ENCODE measurements around the gene PCDHGA10. TPM values are rescaled to one million over a fixed set of nuclear protein-coding genes. Genes with fewer than 3 reads are reported as not detected.
A peak's percentile ranks its signal among the peaks of the same experiment; 100 is the strongest.
"Not testable (repeated sequence)": the region's sequence is repeated elsewhere in the genome, so short reads cannot be mapped to it uniquely, and the experiment has no call there.

PCDHGA10 gene
- total RNA-seq, 2 experiments from 2014 or later, result not detected

DNA sequence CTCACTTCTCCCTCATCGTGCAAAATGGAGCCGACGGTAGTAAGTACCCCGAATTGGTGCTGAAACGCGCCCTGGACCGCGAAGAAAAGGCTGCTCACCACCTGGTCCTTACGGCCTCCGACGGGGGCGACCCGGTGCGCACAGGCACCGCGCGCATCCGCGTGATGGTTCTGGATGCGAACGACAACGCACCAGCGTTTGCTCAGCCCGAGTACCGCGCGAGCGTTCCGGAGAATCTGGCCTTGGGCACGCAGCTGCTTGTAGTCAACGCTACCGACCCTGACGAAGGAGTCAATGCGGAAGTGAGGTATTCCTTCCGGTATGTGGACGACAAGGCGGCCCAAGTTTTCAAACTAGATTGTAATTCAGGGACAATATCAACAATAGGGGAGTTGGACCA lies 18.5 kb downstream of the PCDHGA10 start:
- DNase-seq (no peak), ATAC-seq (no peak)
- peaks cover 33% of the 10 kb centered on the region for H3K9me3 Mint-ChIP-seq (ENCODE audit: insufficient read depth)
- H3K27ac Mint-ChIP-seq, result no peak overlapping the region
- ChIA-PET POLR2A (no interaction called here), CTCF (interaction anchor here (0.8 to 3.0 kb wide), 20 partner anchors 9 to 133 kb away, joined by 3 to 26 read pairs (median 8); partner anchors contain the start of genes PCDHGA11, PCDHGA8 and PCDHGB5)
- H3K4me3 Mint-ChIP-seq, result peak overlapping the region; percentile 63
- H3K27me3 Mint-ChIP-seq (ENCODE audit: low read depth), result peaks cover 40% of the 10 kb centered on the region
- H3K4me1 Mint-ChIP-seq (ENCODE audit: low read depth), result peaks cover 18% of the 10 kb centered on the region
- H3K36me3 Mint-ChIP-seq (ENCODE audit: low read depth), result peaks cover 21% of the 10 kb centered on the region

DNA sequence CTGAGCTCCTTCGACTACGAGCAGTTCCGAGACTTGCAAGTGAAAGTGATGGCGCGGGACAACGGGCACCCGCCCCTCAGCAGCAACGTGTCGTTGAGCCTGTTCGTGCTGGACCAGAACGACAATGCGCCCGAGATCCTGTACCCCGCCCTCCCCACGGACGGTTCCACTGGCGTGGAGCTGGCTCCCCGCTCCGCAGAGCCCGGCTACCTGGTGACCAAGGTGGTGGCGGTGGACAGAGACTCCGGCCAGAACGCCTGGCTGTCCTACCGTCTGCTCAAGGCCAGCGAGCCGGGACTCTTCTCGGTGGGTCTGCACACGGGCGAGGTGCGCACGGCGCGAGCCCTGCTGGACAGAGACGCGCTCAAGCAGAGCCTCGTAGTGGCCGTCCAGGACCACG lies 19.5 kb downstream of the PCDHGA10 start:
- Mint-ChIP-seq H3K27me3 (ENCODE audit: low read depth) (peaks cover 33% of the 10 kb centered on the region), H3K4me3 (peak overlapping the region; percentile 63), H3K9me3 (ENCODE audit: insufficient read depth) (peaks cover 33% of the 10 kb centered on the region), H3K36me3 (ENCODE audit: low read depth) (peaks cover 21% of the 10 kb centered on the region), H3K4me1 (ENCODE audit: low read depth) (peaks cover 18% of the 10 kb centered on the region)
- DNase-seq, CTCF ChIA-PET, ATAC-seq, POLR2A ChIA-PET, H3K27ac Mint-ChIP-seq: not testable (repeated sequence)

DNA sequence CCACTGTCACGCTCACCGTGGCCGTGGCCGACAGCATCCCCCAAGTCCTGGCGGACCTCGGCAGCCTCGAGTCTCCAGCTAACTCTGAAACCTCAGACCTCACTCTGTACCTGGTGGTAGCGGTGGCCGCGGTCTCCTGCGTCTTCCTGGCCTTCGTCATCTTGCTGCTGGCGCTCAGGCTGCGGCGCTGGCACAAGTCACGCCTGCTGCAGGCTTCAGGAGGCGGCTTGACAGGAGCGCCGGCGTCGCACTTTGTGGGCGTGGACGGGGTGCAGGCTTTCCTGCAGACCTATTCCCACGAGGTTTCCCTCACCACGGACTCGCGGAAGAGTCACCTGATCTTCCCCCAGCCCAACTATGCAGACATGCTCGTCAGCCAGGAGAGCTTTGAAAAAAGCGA lies 19.9 kb downstream of the PCDHGA10 start:
- ATAC-seq, H3K27ac Mint-ChIP-seq, DNase-seq, POLR2A ChIA-PET, CTCF ChIA-PET, H3K4me3 Mint-ChIP-seq: not testable (repeated sequence)
- H3K27me3 Mint-ChIP-seq (ENCODE audit: low read depth), result peaks cover 33% of the 10 kb centered on the region
- peaks cover 18% of the 10 kb centered on the region for H3K4me1 Mint-ChIP-seq (ENCODE audit: low read depth)
- H3K36me3 Mint-ChIP-seq (ENCODE audit: low read depth), result peaks cover 21% of the 10 kb centered on the region
- peaks cover 33% of the 10 kb centered on the region for H3K9me3 Mint-ChIP-seq (ENCODE audit: insufficient read depth)

DNA sequence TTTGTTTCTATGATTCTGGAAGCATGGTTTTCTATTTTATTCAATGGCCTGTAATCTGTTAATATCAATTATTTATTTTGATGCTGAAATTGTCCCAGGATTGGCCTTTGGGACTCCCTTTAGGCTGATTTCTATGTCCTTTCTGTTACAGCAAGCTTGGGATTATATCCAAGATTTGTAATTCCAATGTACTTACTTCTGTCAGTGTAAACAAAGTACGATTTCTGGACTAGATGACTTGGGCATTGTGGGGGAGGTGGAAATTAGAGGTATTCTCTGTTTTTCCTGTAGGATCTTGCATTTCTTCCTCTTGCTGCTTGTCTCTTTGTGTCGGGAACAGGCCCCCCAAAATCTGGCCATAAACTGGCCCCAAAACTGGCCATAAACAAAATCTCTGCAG lies 21.2 kb downstream of the PCDHGA10 start:
- H3K4me1 Mint-ChIP-seq (ENCODE audit: low read depth), result peaks cover 18% of the 10 kb centered on the region
- peaks cover 18% of the 10 kb centered on the region for H3K36me3 Mint-ChIP-seq (ENCODE audit: low read depth)
- POLR2A ChIA-PET, result no interaction called here
- CTCF ChIA-PET, result no interaction called here
- H3K27me3 Mint-ChIP-seq (ENCODE audit: low read depth), result peaks cover 29% of the 10 kb centered on the region
- ATAC-seq (no peak), DNase-seq (no peak)
- no peak overlapping the region for H3K4me3 Mint-ChIP-seq
- H3K27ac Mint-ChIP-seq, result no peak overlapping the region
- H3K9me3 Mint-ChIP-seq (ENCODE audit: insufficient read depth), result peaks cover 28% of the 10 kb centered on the region

DNA sequence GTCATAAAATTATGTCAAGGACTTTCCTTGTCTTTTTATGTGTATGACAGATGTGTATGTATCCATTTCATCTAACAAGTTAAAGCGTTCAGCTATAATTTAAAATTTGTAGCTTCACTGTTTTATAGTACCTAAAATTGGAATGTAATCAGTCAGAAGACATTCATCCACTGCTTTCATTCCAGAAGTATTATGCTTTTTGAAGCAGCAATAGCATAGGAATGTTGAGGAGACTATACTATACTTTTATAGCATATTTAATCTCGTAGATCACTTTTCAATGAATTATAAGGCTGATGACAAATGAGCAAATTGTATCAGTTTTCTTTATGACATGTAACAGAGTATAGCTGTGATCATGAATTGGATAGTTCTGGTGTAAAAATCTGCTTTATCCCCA lies 24.4 kb downstream of the PCDHGA10 start:
- H3K27me3 Mint-ChIP-seq (ENCODE audit: low read depth), result peaks cover 10% of the 10 kb centered on the region
- H3K9me3 Mint-ChIP-seq (ENCODE audit: insufficient read depth), result peaks cover 7% of the 10 kb centered on the region
- POLR2A ChIA-PET, result no interaction called here
- ATAC-seq (no peak), DNase-seq (no peak)
- H3K4me1 Mint-ChIP-seq (ENCODE audit: low read depth), result peaks cover 2% of the 10 kb centered on the region
- no peak overlapping the region for H3K27ac Mint-ChIP-seq
- H3K4me3 Mint-ChIP-seq, result no peak overlapping the region
- CTCF ChIA-PET, result interaction anchor here (1.7 kb wide), 1 partner anchor 24 kb away, joined by 5 read pairs; the partner anchor contains the start of gene PCDHGA10
- H3K36me3 Mint-ChIP-seq (ENCODE audit: low read depth), result peaks cover 2% of the 10 kb centered on the region

DNA sequence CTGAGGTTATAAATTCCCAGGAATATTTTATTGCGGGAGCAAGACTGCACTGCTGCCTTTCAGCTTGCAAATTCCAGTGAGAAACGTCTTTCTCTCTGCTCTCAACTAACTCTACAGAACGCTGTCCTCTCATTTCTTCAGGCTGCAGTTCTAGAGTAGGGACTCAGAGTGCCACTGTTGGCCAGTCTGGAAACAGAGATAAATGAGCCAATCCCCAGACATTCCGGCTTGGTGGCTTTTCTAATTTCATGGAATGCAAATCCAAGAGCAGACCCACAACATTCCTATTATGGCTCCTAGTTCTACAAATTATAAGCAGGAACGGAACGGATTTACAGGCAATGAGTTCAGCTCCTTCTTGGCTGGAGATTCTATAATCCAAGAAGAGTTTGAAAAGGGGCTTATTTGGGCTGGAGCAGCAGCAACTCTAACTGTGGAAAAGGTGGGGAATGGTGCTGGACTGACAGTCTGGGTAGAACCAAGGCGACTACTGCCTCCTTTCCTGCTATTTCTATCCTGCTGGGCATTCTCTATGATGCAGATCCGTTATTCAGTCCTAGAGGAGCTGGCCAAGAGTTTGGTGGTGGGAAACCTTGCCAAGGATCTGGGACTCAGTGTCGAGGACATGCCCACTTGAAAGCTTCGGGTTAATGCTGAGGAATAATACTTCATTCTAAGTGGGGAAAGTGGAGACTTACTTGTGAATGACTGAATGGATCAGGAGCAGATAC lies 26.8 kb downstream of the PCDHGA10 start:
- Mint-ChIP-seq H3K36me3 (ENCODE audit: low read depth) (no peaks in the 10 kb centered on the region), H3K9me3 (ENCODE audit: insufficient read depth) (no peaks in the 10 kb centered on the region), H3K4me1 (ENCODE audit: low read depth) (no peaks in the 10 kb centered on the region), H3K4me3 (no peak overlapping the region), H3K27me3 (ENCODE audit: low read depth) (no peaks in the 10 kb centered on the region), H3K27ac (no peak overlapping the region)
- DNase-seq (no peak), ATAC-seq (no peak)
- ChIA-PET CTCF (no interaction called here), POLR2A (no interaction called here)

DNA sequence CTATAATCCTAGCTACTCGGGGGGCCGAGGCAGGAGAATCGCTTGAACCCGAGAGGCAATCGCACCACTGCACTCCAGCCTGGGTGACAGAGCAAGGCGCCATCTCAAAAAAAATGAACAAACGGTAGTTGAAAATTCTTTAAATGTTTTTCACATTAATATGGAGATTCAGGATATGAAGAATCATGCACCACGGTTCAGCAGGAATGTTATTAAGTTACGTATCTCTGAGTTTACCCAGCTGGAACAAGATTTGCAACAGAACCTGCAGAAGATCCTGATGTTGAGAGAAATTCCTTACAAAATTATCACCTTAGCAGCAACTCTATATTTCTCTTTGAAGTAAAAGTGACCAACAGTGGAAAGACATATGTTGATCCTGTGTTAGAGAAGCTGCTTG lies 27.6 kb downstream of the PCDHGA10 start:
- ChIA-PET POLR2A (no interaction called here), CTCF (interaction anchor here (1.0 kb wide), 1 partner anchor 10 kb away, joined by 4 read pairs; the partner anchor contains the start of gene PCDHGA12)

DNA sequence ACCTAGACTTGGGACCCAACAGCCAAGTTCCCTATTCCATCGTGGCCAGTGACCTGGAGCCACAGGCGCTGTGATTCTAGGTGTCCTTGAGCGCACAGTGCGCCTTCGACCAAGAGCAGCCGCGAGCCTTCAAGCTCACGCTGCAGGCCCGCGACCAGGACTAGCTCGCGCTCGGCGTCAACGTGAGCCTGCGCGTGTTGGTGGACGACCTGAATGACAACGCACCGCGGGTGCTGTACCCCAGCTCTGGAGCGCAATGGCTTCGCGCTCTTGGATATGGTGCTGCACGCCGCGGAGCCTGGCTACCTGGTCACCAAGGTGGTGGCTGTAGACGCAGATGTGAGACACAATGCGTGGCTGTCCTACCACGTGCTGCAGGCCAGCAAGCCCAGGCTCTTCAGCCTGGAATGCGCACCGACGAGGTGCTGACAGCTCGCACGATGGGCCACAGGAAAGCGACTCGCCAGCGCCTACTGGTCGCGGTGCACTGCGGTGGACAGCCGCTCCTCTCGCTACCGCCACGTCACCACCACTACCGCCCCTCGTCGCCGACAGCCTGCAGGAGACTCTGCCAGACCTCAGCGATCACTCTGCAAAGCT lies 28.9 kb downstream of the PCDHGA10 start:
- Mint-ChIP-seq H3K27ac (no peak overlapping the region), H3K36me3 (ENCODE audit: low read depth) (no peaks in the 10 kb centered on the region), H3K4me1 (ENCODE audit: low read depth) (no peaks in the 10 kb centered on the region), H3K4me3 (no peak overlapping the region), H3K27me3 (ENCODE audit: low read depth) (peaks cover 2% of the 10 kb centered on the region), H3K9me3 (ENCODE audit: insufficient read depth) (no peaks in the 10 kb centered on the region)
- ATAC-seq, result no peak
- no peak for DNase-seq
- CTCF ChIA-PET, result no interaction called here
- POLR2A ChIA-PET, result no interaction called here

More for the DNA sequence above, 27.6 kb downstream of the PCDHGA10 start:
- Mint-ChIP-seq H3K9me3 (ENCODE audit: insufficient read depth) (no peaks in the 10 kb centered on the region), H3K27ac (no peak overlapping the region), H3K36me3 (ENCODE audit: low read depth) (no peaks in the 10 kb centered on the region), H3K4me3 (no peak overlapping the region), H3K4me1 (ENCODE audit: low read depth) (no peaks in the 10 kb centered on the region), H3K27me3 (ENCODE audit: low read depth) (peaks cover 1% of the 10 kb centered on the region)
- DNase-seq, result no peak
- no peak for ATAC-seq

DNA sequence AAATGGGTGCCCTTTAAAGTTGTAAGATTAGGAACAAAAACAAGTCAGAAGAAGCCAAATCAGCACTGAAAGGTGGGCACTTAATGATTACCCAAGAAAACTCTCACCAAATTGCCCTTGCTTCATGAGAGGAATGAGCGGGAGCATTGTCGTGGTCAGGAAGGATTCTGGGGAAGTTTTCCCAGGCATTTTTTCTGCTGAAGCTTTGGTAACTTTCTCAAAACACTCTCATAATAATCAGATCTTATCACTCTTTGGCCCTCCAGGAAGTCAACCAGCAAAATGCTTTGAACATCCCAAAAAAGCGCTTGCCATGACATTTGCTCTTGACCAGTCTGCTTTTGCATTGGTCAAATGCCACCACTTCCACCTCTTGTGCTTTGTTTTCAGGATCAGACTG lies 52.6 kb downstream of the PCDHGA10 start:
- no peak for DNase-seq
- ChIA-PET POLR2A (no interaction called here), CTCF (interaction anchor here (0.9 kb wide), 1 partner anchor 35 kb away, joined by 3 read pairs; the partner anchor contains the start of gene PCDHGA12)
- peaks cover 4% of the 10 kb centered on the region for H3K27me3 Mint-ChIP-seq (ENCODE audit: low read depth)
- no peaks in the 10 kb centered on the region for H3K4me1 Mint-ChIP-seq (ENCODE audit: low read depth)
- no peak overlapping the region for H3K4me3 Mint-ChIP-seq
- H3K36me3 Mint-ChIP-seq (ENCODE audit: low read depth), result no peaks in the 10 kb centered on the region
- H3K27ac Mint-ChIP-seq, result no peak overlapping the region
- no peaks in the 10 kb centered on the region for H3K9me3 Mint-ChIP-seq (ENCODE audit: insufficient read depth)
- no peak for ATAC-seq

Other genes starting within 250 kb of the PCDHGA10 start
- not detected for gene PCDHB7, start 240.3 kb upstream of the PCDHGA10 start, total RNA-seq
- gene PCDHB8, start 235.2 kb upstream of the PCDHGA10 start, total RNA-seq, result not detected
- not detected for gene PCDHB16, start 230.6 kb upstream of the PCDHGA10 start, total RNA-seq
- not detected for gene PCDHB9, start 225.8 kb upstream of the PCDHGA10 start, total RNA-seq
- not detected for gene PCDHB10, start 220.6 kb upstream of the PCDHGA10 start, total RNA-seq
- gene PCDHB11, start 213.4 kb upstream of the PCDHGA10 start, total RNA-seq, result not detected
- not detected for gene PCDHB12, start 204.3 kb upstream of the PCDHGA10 start, total RNA-seq
- not detected for gene PCDHB13, start 199.1 kb upstream of the PCDHGA10 start, total RNA-seq
- gene PCDHB14, start 189.6 kb upstream of the PCDHGA10 start, total RNA-seq, result not detected
- not detected for gene PCDHB15, start 167.6 kb upstream of the PCDHGA10 start, total RNA-seq
- under 1 TPM; 0.39 to 0.84 TPM for gene SLC25A2, start 108.9 kb upstream of the PCDHGA10 start, total RNA-seq
- 10 to 100 TPM; 65.5 to 67.0 TPM for gene TAF7, start 92.2 kb upstream of the PCDHGA10 start, total RNA-seq
- gene PCDHGA1, start 82.5 kb upstream of the PCDHGA10 start, total RNA-seq, result not detected
- gene PCDHGA2, start 74.2 kb upstream of the PCDHGA10 start, total RNA-seq, result not detected
- gene PCDHGA3, start 69.2 kb upstream of the PCDHGA10 start, total RNA-seq, result not detected
- not detected for gene PCDHGB1, start 62.9 kb upstream of the PCDHGA10 start, total RNA-seq
- gene PCDHGA4, start 58.0 kb upstream of the PCDHGA10 start, total RNA-seq, result under 1 TPM in 1 of 2 experiments, not detected in 1; 0.10 TPM
- under 1 TPM; 0.13 TPM for gene PCDHGB2, start 53.0 kb upstream of the PCDHGA10 start, total RNA-seq
- gene PCDHGA5, start 48.8 kb upstream of the PCDHGA10 start, total RNA-seq, result under 1 TPM; 0.05 to 0.11 TPM
- gene PCDHGB3, start 42.7 kb upstream of the PCDHGA10 start, total RNA-seq, result under 1 TPM; 0.16 to 0.26 TPM
- under 1 TPM; 0.08 to 0.11 TPM for gene PCDHGA6, start 39.1 kb upstream of the PCDHGA10 start, total RNA-seq
- gene PCDHGA7, start 30.2 kb upstream of the PCDHGA10 start, total RNA-seq, result not detected
- not detected for gene PCDHGB4, start 25.3 kb upstream of the PCDHGA10 start, total RNA-seq
- gene PCDHGA8, start 20.4 kb upstream of the PCDHGA10 start, total RNA-seq, result not detected
- gene PCDHGB5, start 15.0 kb upstream of the PCDHGA10 start, total RNA-seq, result under 1 TPM in 1 of 2 experiments, not detected in 1; 0.16 TPM
- under 1 TPM in 1 of 2 experiments, not detected in 1; 0.08 TPM for gene PCDHGA9, start 10.2 kb upstream of the PCDHGA10 start, total RNA-seq
- not detected for gene PCDHGB6, start 5.0 kb upstream of the PCDHGA10 start, total RNA-seq
- not detected for gene PCDHGB7, start 4.7 kb downstream of the PCDHGA10 start, total RNA-seq
- under 1 TPM in 1 of 2 experiments, not detected in 1; 0.05 TPM for gene PCDHGA11, start 8.1 kb downstream of the PCDHGA10 start, total RNA-seq
- gene PCDHGA12, start 17.5 kb downstream of the PCDHGA10 start, total RNA-seq, result not detected
- gene PCDHGC3, start 63.0 kb downstream of the PCDHGA10 start, total RNA-seq, result not detected
- gene PCDHGC4, start 72.0 kb downstream of the PCDHGA10 start, total RNA-seq, result not detected
- gene PCDHGC5, start 76.1 kb downstream of the PCDHGA10 start, total RNA-seq, result not detected
- 100 to 1,000 TPM; 281 to 286 TPM for gene DIAPH1, start 206.0 kb downstream of the PCDHGA10 start, total RNA-seq
- 10 to 100 TPM; 88.1 to 91.8 TPM for gene HDAC3, start 223.9 kb downstream of the PCDHGA10 start, total RNA-seq
- gene RELL2, start 224.0 kb downstream of the PCDHGA10 start, total RNA-seq, result 10 to 100 TPM; 36.9 to 37.1 TPM
- 10 to 100 TPM; 46.9 to 47.8 TPM for gene FCHSD1, start 238.4 kb downstream of the PCDHGA10 start, total RNA-seq

All from activated CD8-positive, alpha-beta T cell treated with anti-CD3 and anti-CD28 coated beads, Interleukin-2, amount 10 ng/mL, durations not matched to agents 7 days and 5 days (primary cell).